HG02588 (cell line): ENCODE results near the gene ARL2.
A peak's percentile ranks its signal among the peaks of the same experiment; 100 is the strongest.
"Not testable (repeated sequence)": the region's sequence is repeated elsewhere in the genome, so short reads cannot be mapped to it uniquely, and the experiment has no call there.

Source experiments
- ATAC-seq: cut with Tn5 transposase; IDR thresholded peaks from one replicate; pipeline ENCODE4 v1.9.1; 2021; ENCODE audit warnings: mild to moderate bottlenecking, moderate library complexity; ENCODE audit not compliant: unreplicated experiment

Gene ARL2

DNA sequence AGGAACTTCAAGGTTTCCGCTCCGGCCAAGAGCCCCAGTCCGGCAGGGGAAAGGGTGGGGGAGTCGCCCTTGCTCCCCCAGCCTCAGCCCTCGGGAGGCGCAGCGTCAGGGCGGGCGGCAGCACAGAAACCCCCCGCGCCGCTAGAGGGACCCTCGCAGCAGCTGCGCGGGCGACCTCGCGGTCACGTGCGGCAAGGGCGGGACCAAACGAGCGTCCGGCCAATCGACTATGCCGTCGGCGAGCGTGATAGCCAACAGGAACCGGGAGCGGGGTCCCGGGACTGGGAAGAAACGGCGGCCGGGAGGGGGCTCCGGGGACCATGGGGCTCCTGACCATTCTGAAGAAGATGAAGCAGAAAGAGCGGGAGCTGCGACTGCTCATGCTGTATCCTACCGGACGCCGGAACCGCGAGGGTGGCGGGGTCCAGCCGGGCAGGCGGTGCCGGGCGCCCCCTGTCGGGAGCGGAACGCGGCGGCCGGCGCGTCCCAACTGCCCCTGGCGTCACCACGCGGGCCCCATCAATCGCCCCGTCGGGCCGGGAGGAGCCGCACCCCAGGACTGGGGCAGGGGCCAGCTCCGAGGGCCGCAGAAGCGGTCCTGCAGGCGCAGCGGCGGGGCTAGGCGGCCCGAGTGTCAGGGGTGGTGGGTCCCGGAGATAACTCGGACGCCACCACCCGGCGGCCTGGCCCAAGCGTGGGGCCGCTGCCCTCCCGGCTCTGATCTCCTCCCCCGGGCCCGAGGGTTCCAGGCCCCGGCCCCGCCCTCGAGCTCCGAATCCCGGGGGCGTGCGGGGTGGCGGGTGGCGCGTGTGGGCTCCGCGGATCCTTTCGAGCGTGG is at the start of gene ARL2:
ARL2 (plus strand) TSS at position 273 of the 838 bp plus-strand sequence; CDS start at position 321, 48 bp downstream.
- ATAC-seq: peak; percentile 71

DNA sequence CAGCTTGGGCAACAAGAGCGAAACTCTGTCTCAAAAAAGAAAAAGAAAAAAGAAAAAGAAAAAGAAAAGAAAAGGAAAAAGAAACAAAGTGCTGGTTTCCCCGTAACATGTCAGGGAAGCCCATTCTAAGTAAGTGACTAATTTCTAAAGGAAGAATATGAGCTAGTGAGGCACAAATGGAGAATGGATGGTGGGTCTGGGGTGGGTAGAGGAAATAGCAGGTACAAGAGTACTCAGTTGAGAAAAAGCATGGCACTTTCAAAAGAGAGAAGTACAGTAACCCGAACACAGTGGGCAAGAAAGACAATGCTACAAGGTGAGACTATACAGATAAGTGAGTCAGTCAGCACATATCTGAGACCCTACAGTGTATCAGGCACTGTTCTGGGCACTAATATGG is 46.6 kb upstream of the ARL2 start:
- no peak for ATAC-seq

DNA sequence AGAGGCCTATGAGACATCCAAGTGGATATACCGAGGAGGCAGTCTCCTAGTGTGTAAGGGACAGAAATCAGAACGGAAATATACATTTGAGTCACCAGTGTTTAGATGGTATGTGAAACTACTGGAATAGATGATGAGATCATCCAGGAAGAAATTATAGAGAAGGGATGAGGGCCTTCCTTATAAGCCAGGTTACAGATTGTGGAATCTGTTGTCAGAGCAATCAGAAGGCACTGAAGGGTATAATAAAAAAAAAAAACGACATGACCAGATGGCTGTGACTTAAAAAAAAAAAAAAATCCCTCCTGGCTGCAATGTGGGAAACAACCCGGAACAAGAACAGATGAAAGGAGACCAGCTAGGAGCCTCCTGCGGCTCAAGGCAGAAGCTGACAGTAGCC is 44.8 kb upstream of the ARL2 start:
- no peak for ATAC-seq

DNA sequence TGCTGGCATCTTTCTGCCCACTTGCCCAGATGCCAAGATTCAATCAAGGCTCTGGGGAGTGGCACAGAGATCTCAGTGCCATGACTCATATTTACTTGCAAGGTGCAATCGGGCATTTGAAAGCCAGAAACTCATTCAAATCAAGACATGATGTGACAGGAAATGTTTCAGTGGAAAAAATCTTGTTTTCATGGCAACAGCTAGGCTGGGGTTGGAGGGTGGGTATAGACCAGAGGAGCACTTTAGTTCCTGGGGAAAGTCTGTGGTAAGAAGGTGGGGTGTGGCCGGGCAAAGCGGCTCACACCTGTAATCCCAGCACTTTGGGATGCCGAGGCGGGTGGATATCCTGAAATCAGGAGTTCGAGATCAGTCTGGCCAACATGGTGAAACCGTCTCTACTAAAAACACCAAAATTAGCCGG is 43.2 kb upstream of the ARL2 start:
- no peak for ATAC-seq

DNA sequence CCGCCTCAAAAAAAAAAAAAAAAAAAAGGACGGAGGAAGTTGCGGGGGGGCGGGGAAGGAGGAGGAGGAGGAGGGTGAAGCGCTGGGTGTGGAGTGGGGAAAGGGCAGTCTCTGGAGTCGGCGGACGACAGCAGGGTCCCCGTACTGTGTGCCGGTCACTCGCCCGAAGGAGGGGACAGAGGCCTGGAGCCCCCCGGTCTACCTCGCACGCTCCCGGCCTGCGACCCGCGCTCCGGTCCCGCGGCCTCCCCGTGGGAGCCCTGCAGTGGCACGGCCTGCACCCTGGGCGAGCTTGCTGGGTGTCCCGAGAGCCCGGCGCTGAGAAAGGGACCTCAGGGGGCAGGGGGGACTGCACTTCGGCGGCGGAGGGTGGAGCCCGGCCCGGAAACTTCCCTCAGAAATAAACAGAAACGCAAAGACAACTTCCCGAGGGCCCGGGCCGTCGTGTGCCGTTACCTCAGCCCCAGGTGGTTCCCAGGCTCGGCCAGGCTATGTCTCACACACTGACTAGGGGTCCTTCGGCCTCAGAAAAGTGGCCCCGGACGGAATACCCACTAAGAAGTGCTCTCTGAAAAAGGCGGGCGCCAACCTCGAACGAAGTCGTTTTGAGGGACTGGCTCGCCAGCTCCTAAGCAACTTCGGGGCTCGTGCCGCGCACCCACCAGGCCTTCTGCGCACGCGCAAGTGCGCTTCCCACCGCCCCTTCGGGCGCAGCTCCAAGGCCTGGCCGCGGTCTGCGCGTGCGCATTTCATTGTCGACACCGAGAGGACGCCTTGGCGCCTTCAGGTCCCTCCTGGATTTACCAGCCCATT is 42.3 kb upstream of the ARL2 start, which contains the start of gene MAJIN:
MAJIN (minus strand) TSS at position 688 of the 813 bp plus-strand sequence. CDS start 12,703 bp downstream, outside the sequence.
- no peak for ATAC-seq

DNA sequence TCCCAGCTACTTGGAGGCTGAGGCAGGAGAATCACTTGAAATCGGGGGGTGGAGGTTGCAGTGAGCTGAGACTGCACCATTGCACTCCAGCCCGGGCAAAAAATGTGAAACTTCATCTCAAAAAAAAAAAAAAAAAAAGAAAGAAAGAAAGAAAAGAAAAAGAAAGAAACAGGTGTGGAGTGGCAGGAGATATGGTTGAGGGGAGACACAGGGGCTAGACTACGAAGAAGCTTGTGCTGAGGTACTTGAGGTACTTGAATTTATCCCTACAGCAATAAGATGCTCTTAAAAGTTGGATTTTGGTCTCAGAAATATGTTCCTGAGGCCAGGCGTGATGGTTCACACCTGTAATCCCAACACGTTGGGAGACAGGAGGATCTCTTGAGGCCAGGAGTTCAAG is 39.8 kb upstream of the ARL2 start:
- ATAC-seq: no peak

DNA sequence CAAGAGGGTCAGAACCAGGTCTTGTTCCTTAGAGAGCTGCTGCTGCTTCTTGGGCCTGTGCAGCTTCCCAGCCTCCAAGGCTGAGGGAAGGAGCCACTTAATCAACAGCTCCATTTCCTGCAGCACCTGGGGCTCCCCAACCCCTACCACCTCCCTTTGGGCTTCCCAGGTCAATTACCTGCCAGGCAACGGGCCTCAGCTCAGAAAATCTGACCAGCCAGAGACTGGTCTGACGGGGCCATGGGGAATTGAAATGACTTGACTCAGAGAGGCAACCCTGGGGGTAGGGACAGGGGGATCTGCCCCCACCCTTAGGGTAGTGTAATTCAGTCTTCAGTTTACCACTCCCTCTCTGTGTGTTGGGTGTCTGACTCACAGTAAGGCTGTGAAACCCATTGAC is 37.3 kb upstream of the ARL2 start:
- no peak for ATAC-seq

DNA sequence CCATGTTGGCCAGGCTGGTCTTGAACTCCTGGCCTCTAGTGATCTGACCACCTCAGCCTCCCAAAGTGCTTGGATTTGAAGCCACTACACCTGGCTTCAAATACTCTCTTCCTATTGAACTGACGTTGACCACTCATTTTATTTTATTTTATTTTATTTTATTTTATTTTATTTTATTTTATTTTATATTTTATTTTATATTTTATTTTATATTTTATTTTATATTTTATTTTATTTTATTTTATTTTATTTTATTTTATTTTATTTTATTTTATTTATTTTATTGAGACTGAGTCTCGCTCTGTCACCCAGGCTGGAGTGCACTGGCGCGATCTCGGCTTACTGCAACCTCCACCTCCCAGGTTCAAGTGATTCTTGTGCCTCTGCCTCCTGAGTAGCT is 30.6 kb upstream of the ARL2 start:
- ATAC-seq: not testable (repeated sequence)

DNA sequence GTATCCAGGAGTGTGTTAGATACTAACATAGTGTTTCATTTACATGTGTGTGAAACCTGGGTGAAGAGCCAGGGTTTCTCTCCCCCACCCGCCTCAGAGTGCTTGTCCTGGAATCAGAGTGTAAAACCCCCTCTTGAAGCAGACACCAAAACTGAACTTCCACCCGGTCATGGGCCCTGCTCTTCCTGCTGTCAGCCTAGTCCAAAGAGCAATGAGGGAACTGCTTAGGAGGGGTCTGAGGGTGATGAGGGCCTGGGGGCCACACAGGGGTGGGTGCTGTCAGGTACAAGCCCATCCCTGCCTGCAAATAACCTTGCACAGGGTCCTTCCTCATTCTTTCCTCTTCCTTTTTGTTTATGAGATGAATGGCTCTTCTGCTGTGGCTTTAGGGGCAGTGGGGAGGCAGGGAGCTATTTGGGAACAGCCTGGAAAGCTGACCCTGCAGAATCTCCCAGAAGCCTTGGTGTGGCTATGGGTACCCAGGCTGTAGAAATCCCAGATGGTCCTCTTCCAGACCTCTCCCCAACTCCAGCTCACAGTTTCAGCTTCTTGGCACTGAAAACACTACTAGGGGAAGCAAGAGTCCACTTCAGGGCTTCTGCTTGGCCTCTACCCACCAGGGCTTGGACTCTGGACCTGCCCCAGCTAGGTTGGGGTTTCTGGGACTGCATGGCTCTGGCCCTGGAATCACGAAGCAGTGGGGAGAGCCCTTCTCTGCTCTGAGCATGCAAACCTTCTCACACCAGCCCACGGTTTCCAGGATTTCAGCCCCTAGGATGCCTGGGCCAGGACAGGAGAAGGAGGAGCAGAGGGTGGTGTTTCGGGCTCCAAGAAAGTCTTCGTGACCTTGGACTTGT is 25.7 kb upstream of the ARL2 start:
- ATAC-seq: no peak

DNA sequence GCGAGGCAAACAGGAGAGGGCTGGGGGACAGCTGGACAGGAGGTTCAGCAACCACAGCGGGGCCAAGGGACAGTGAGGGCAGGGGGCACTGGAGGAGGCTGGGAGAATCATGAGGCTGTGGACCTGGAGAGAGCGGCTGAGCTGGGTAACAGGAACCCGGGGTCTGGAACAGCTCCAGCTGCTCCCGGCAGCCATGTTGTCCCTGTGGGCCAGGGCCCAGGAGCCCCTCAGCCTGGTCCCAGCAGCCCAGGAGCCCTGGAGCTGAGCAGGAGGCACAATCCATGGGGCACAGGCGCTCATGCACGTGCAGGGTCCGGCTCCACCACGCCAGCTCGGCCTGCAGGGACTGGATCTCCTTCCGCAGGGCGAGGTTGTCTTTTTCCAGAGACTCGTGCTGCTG is 24.5 kb upstream of the ARL2 start:
- no peak for ATAC-seq

DNA sequence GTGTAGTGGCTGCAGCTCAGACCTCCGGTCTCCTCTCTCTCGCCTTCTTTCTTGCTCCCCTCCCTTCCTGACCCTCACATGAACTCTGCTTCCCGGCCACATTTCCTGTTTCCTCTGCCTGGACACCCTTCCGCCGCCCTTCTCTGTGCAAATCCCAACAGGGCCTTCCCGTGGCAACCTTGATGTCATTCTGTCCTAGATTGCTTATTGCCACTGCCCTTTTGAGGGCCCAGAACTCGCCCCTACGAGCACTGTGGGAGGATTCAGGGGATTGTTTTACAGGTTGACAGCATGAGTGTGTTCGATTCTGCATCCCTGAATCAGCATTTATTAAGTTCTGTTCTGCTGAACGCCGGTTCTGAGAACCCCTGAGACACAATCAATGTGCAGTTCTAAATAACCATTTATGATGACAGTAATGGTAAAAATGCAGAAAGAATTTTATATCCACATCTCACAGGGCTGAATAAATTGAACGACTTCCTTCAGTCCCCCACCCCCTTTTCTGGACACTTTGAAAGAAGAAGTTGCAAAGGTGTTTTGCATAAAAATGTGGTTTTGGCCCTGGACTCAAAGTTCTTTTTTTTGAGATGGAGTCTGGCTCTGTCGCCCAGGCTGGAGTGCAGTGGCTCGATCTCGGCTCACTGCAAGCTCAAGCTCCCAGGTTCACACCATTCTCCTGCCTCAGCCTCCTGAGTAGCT is 23.6 kb upstream of the ARL2 start:
- no peak for ATAC-seq

DNA sequence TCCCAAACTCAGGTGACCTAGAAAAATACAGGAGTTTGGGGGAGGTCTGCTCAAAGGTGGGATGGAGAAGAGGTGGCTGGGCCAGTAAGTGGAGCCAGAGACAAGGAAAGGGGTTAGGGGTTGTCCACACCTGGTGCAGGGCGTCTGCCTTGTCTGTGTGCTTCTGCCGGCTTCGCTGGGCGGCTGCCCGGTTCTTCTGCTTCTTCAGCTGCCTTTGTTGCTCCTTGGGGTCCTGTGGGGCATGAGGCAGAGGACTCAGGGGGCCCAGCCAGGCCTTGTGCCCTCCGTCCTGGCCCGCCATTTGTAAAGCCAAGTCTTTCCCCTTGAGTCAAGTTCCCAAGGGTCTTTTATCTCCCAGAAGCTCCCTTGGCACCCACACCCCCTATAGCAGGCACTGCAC is 19.6 kb upstream of the ARL2 start:
- ATAC-seq: no peak

DNA sequence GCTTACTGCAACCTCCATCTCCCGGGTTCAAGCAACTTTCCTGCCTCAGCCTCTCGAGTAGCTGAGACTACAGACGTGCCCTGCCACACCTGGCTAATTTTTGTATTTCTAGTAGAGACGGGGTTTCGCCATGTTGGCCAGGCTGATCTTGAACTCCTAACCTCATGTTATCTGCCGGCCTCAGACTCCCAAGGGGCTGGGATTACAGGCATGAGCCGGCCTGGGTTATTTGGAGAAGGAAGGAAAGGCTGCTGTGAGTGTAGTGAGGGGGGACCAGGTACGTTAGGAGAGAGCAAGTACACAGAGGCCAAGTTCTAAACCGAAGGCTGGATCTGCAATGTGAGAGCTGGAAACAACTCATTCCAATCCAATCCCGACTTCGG is 17.6 kb upstream of the ARL2 start:
- ATAC-seq: no peak

DNA sequence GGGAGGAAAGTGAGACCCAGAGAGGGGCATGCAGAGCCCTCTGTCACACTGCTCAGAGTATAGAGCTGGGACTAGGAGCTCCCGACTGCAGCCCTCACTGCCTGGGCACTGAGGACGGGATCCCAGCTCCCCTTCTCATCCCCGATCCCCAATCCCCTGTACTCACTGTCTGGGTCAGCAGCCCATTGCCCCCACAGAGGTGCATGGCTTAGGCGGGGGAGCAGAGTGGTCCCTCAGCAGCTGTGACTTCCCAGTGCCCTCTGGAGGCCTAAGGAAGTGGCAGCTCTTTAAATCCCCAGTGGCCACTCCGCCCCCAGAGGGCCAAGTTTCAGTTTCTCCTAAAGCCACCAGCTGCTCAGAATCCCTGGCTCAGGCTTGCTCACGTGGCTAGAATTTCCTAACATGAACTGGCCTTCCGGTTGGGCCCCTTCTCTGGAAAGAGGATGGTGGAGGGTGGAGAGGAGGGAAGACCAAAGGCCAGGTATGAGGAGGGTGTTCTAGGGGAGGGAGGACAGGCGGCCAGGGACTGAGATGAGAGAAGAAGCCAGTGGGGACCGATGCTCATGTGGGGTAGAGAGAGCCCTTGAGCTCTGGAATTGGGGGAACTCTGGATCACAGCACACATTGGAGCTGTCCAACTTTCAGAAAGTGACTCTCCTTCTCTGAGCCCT is 17.1 kb upstream of the ARL2 start, which contains the start of gene BATF2:
BATF2 (minus strand) TSS at position 262 of the 671 bp plus-strand sequence; CDS start at position 205, 57 bp downstream.
- ATAC-seq: no peak

DNA sequence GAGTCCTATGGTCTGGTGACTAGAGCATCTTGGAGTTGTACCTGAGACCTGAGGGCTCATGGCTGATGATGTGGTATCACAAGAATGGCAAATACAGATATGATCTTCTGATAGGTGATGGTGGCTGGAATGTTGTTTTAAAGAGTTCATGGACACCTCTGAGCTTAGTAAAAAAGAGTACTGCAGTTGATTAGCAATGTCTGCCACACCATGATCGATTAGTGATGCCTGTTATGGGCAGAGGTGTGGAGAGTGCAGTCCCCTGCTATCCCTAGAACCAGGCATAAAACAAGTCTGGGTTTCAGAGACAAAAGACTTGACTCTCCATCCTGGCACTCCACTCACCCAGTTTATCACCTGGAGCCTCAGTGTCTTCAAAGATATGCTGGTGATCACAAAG is 15.8 kb upstream of the ARL2 start:
- ATAC-seq: no peak

DNA sequence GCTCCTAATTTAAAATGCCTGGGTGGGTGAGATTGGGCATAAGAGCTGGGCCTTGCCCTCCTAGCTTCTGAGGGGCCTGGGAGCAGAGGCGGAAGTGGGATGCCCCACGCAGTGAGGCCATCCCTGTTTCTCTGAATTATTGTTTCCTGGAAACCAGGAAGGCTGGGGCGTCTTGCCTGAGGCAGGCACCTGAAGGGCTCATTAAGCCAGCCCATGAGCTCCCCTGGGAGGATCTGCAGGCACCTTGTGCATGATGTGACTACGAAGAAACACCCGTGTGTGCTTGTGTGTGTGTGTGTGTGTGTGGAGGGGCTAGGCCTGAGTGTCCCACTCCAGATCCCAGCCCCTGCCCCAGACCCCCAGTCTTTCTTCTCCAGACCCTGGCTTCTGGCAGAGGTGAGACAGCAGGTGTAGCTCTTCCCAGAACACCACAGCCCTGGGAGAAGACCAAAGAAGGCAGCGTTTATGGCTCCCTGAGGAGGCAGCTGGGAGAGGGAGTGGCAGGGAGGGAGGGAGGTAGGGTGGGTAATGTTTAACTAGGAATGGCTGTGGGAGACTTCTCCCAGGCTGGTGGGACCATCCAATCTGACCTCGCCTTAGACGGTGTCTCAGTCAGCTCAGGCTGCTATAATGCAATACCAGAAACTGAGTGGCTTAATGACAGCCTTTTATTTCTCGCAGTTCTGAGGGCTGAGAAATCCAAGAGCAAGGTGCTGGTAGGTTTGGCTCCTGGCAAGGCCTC is 15.1 kb upstream of the ARL2 start:
- ATAC-seq: no peak

DNA sequence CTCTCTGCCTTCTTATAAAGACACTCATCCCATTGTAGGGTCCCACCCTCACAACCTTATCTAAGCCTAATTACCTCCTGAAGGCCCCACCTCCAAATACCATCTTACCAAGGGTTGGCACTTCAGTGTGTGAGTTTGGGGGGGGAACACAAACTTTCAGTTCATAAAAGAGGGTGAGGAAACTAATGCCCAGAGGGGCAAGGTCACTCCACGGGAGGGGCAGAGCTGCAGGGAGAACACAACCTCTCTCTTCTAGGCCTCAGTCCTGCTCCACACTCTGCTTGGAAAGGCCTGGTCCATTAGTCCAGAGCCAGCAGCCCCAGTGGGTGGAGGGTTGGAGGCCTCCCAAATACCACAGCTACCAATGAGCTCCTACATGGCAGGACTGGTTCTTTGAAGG is 14.5 kb upstream of the ARL2 start:
- ATAC-seq: no peak

DNA sequence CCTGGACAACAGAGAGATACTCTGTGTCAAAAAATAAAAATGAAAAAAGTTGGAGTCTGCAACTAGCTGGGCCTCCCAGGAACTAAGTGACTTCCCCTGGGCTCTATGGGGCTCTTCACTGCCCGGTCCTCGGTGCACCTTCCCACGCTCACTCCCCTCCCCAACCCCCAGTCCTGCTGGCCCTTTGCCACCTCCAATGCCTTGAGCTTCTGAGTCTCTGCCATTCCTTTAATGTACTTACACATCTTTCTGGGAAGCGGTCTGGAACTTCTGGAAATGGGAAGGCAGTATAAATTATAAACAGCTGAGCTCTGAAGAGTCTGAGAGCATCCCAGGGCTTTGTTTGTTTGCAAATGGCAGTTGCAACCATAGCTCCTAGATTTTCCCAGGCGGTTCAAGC is 11.3 kb upstream of the ARL2 start:
- ATAC-seq: no peak

DNA sequence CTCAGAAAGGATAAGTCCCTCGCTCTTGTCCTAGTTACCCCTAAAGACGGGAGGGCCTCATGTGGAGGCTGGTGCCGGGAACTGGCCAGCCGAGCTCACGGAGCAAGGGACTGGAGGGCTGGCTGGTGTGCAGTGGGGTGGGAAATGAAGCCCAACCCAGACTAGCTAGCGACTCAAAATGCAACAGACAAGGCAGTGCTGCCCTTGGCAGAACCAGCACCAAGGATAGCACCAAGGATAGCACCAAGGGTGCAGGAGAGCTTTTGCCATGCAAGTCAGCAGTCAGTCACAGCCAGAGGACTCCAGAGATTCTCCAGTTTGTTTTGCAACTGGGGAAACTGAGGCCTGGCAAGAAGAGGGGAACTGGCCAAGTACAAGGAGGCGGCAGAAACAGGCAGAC is 10.7 kb upstream of the ARL2 start:
- ATAC-seq: no peak
